Thyroid gland (tissue), 4 donors: ENCODE measurements around the gene ZNF622. TPM values are rescaled to one million over a fixed set of nuclear protein-coding genes. Genes with fewer than 3 reads are reported as not detected.

ENCODE experiments used
- DNase-seq, 2 donors: peaks; one replicate each; pipeline ENCODE4 v3.0.0-alpha.2; 2019
- H3K27ac ChIP-seq, 3 donors: fragments of 200-600 bp; sonication (generic); 1 replicate in 2 of 3; 2 replicates in 1 of 3; pipeline ENCODE4 v1.5.1; 2016 to 2019; ENCODE audit warnings: mild to moderate bottlenecking in 1 of 3, moderate library complexity in 1 of 3
- H3K27me3 ChIP-seq: fragments of 200-600 bp; sonication (generic); one replicate; pipeline ENCODE4 v1.5.1; 2019
- H3K36me3 ChIP-seq, 2 donors: fragments of 200-600 bp; sonication (generic); one replicate each; pipeline ENCODE4 v1.5.1; 2016 to 2019
- H3K4me1 ChIP-seq, 2 donors: fragments of 200-600 bp; sonication (generic); one replicate each; pipeline ENCODE4 v1.5.1; 2017 to 2019
- H3K4me3 ChIP-seq, 3 donors: fragments of 200-600 bp; sonication (generic); replicated peaks in 1 of 3; 1 replicate in 2 of 3; 2 replicates in 1 of 3; pipeline ENCODE4 v1.5.1; 2016; ENCODE audit warnings: mild to moderate bottlenecking in 1 of 3
- H3K9me3 ChIP-seq: fragments of 200-600 bp; sonication (generic); one replicate; pipeline ENCODE4 v1.5.1; 2017
- CTCF ChIP-seq, 6 experiments: fragments of 200-600 bp in 3 of 6; fragments of 450-650 bp in 3 of 6; sonication (generic) in 3 of 6; IDR thresholded peaks; one replicate each; pipeline ENCODE4 v1.5.1; 2016 to 2019; ENCODE audit warnings: antibody characterized with exemption in 6 of 6, mild to moderate bottlenecking in 2 of 6, inconsistent platforms in 1 of 6, moderate library complexity in 1 of 6
- POLR2A ChIP-seq, 2 donors: fragments of 450-650 bp; IDR thresholded peaks; one replicate each; pipeline ENCODE4 v1.6.1; 2017; ENCODE audit warnings: antibody characterized with exemption in 2 of 2, mild to moderate bottlenecking in 2 of 2, moderate library complexity in 1 of 2
- WGBS, 2 donors: methylation state at CpG; one replicate each; pipeline ENCODE4 v1.1.5; 2017; 5-methylcytosine and 5-hydroxymethylcytosine counted together
- intact Hi-C: fragments of 100-400 bp; cut with DNase I; formaldehyde crosslinking; loops from one replicate; pipeline ENCODE4 v1.15.1; 2023
- total RNA-seq, 4 donors: library from RNA; depleted of rRNA; stranded (reverse); fragments of >200 nt; gene quantifications; one replicate each; pipeline ENCODE4 v1.2.3, GENCODE V29; 2016

ZNF622 gene
- total RNA-seq, 4 donors from 2014 or later, result 24.3 to 30.9 (median 28.1) TPM

- no peak for DNase-seq
- no peaks in the 10 kb centered on the region for H3K27me3 ChIP-seq
- WGBS, 2 donors, result 89 to 93% methylated on average over 1 of the region's 1 CpG
- no peak overlapping the region for H3K27ac ChIP-seq
- H3K4me1 ChIP-seq, result peaks cover 14 to 30% of the 10 kb centered on the region in 2 donors
- H3K36me3 ChIP-seq, result peaks cover 24% of the 10 kb centered on the region in 2 donors
- no peak overlapping the region for H3K4me3 ChIP-seq
- TF ChIP-seq CTCF (IDR thresholded peaks at IDR 0.05), result no peak
- TF ChIP-seq POLR2A (IDR thresholded peaks at IDR 0.05), result no peak
- intact Hi-C loops, result loop anchor here (10.0 kb wide), 1 partner anchor 743 kb away; no protein-coding TSS in a partner anchor
- H3K9me3 ChIP-seq, result no peaks in the 10 kb centered on the region
Observed at GRCh38 chr5:16461782-16462181, 3.8 kb downstream of the ZNF622 start.

- WGBS, 2 donors, result 96 to 100% methylated on average over 1 of the region's 1 CpG
- Histone ChIP-seq H3K9me3 (no peaks in the 10 kb centered on the region), H3K4me1 (peaks cover 11 to 26% of the 10 kb centered on the region in 2 donors), H3K36me3 (peaks cover 24% of the 10 kb centered on the region in 2 donors), H3K4me3 (no peak overlapping the region), H3K27ac (no peak overlapping the region), H3K27me3 (no peaks in the 10 kb centered on the region)
- intact Hi-C loops, result loop anchor here (10.0 kb wide), 1 partner anchor 744 kb away; no protein-coding TSS in a partner anchor
- TF ChIP-seq POLR2A (IDR thresholded peaks at IDR 0.05) (no peak), CTCF (IDR thresholded peaks at IDR 0.05) (no peak)
- no peak for DNase-seq
Observed at GRCh38 chr5:16461026-16461425, 4.6 kb downstream of the ZNF622 start.

DNA sequence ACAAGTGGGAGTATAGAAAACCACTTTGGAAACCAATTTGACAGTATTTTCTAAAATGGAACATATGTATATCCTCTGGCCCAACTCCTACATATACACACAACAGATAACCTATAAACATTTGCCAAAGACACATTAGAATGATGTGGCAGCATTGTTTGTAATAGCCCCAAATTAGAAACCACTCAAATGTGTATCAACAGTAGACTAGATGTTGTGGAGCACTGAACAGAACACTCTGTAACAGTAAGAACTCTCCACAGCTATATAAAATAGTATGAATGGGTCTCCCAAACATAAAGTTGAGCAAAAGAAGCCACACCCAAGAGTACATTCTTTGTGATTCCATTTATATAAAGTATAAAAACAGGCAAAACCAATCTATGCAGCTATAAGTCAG lies 6.1 kb downstream of the ZNF622 start:
- intact Hi-C loops, result no loop called here
- no peak for DNase-seq
- Histone ChIP-seq H3K27ac (no peak overlapping the region), H3K4me1 (peaks cover 6 to 27% of the 10 kb centered on the region in 2 donors), H3K27me3 (no peaks in the 10 kb centered on the region), H3K4me3 (no peak overlapping the region), H3K36me3 (peaks cover 24% of the 10 kb centered on the region in 2 donors), H3K9me3 (no peaks in the 10 kb centered on the region)
- TF ChIP-seq POLR2A (IDR thresholded peaks at IDR 0.05) (no peak), CTCF (IDR thresholded peaks at IDR 0.05) (no peak)

GRCh38 chr5:16457853-16458252 lies 7.7 kb downstream of the ZNF622 start:
- intact Hi-C loops, result no loop called here
- peaks cover 0 to 19% of the 10 kb centered on the region in 2 donors for H3K4me1 ChIP-seq
- TF ChIP-seq POLR2A (IDR thresholded peaks at IDR 0.05) (no peak), CTCF (IDR thresholded peaks at IDR 0.05) (no peak)
- DNase-seq, result no peak
- peaks cover 20 to 22% of the 10 kb centered on the region in 2 donors for H3K36me3 ChIP-seq
- no peak overlapping the region for H3K4me3 ChIP-seq
- no peaks in the 10 kb centered on the region for H3K27me3 ChIP-seq
- no peaks in the 10 kb centered on the region for H3K9me3 ChIP-seq
- WGBS, 2 donors, result 70 to 74% methylated on average over 1 of the region's 1 CpG
- no peak overlapping the region for H3K27ac ChIP-seq

- no peak for DNase-seq
- Histone ChIP-seq H3K27ac (no peak overlapping the region), H3K4me1 (peaks cover 0 to 19% of the 10 kb centered on the region in 2 donors), H3K4me3 (no peak overlapping the region), H3K36me3 (peaks cover 20 to 22% of the 10 kb centered on the region in 2 donors), H3K27me3 (no peaks in the 10 kb centered on the region), H3K9me3 (no peaks in the 10 kb centered on the region)
- intact Hi-C loops, result no loop called here
- no peak for TF ChIP-seq POLR2A (IDR thresholded peaks at IDR 0.05)
- TF ChIP-seq CTCF (IDR thresholded peaks at IDR 0.05), result no peak
- WGBS, 2 donors, result 77 to 81% methylated on average over 3 of the region's 3 CpGs
Observed at GRCh38 chr5:16457451-16457850, 8.1 kb downstream of the ZNF622 start.
